AG09319 (cell line): ENCODE data around the gene LCN1.

Experiments
- DNase-seq: peaks from one replicate; pipeline ENCODE4 v3.0.0-alpha.2; 2010; ENCODE audit warnings: low read depth; ENCODE audit errors: extremely low read depth
- CTCF ChIP-seq: IDR thresholded peaks from 2 replicates; pipeline ENCODE4 v1.5.1; 2011; ENCODE audit warnings: low read depth, mild to moderate bottlenecking, inconsistent platforms, low read length, moderate library complexity

The LCN1 gene

GRCh38 chr9:135520916-135521607 is at the start of gene LCN1:
Gene LCN1, plus strand, starts transcription at chr9:135521440. Its CDS starts 58 bp downstream, at chr9:135521498.
- no peak for DNase-seq
- no peak for TF ChIP-seq CTCF

GRCh38 chr9:135471791-135472640 is 49.2 kb upstream of the LCN1 start:
- no peak for DNase-seq
- TF ChIP-seq CTCF, result no peak

- no peak for TF ChIP-seq CTCF
- DNase-seq, result no peak
These were observed 47.2 kb upstream of the LCN1 start for GRCh38 chr9:135473972-135474543.

GRCh38 chr9:135474915-135475314 is 46.3 kb upstream of the LCN1 start:
- DNase-seq, result no peak
- peak; percentile 24 for TF ChIP-seq CTCF

- TF ChIP-seq CTCF, result no peak
- DNase-seq, result no peak
These were observed 44.5 kb upstream of the LCN1 start for GRCh38 chr9:135476561-135477355.

GRCh38 chr9:135478191-135478590 is 43.0 kb upstream of the LCN1 start:
- TF ChIP-seq CTCF, result no peak
- DNase-seq, result no peak
